Trophoblast cell (in vitro differentiated cells and primary cell): Measurements from ENCODE around the gene ABHD16A.
A peak's percentile ranks its signal among the peaks of the same experiment; 100 is the strongest.

Experiments used
- DNase-seq, 2 donors: peaks; one replicate each; pipeline ENCODE4 v3.0.0-alpha.2; 2016
- H2AFZ ChIP-seq: 2 replicates; pipeline ENCODE4 v1.6.1; 2013; ENCODE audit warnings: low read length, moderate library complexity, mild to moderate bottlenecking; ENCODE audit not compliant: insufficient read depth, poor library complexity
- H2AK5ac ChIP-seq: 2 replicates; pipeline ENCODE4 v1.6.1; 2013; ENCODE audit warnings: mild to moderate bottlenecking, low read length
- H2BK120ac ChIP-seq: 2 replicates; pipeline ENCODE4 v1.6.1; 2013; ENCODE audit warnings: low read length, mild to moderate bottlenecking, moderate library complexity; ENCODE audit not compliant: insufficient read depth, poor library complexity
- H2BK12ac ChIP-seq: 2 replicates; pipeline ENCODE4 v1.6.1; 2013; ENCODE audit warnings: mild to moderate bottlenecking, low read length, moderate library complexity
- H2BK5ac ChIP-seq: 2 replicates; pipeline ENCODE4 v1.6.1; 2013; ENCODE audit warnings: low read length, low read depth, moderate library complexity, mild to moderate bottlenecking; ENCODE audit not compliant: poor library complexity
- H3K14ac ChIP-seq: 2 replicates; pipeline ENCODE4 v1.6.1; 2013; ENCODE audit warnings: mild to moderate bottlenecking, low read length
- H3K18ac ChIP-seq: 2 replicates; pipeline ENCODE4 v1.6.1; 2013; ENCODE audit warnings: mild to moderate bottlenecking, low read length
- H3K23ac ChIP-seq: 2 replicates; pipeline ENCODE4 v1.6.1; 2013; ENCODE audit warnings: low read length
- H3K27ac ChIP-seq: 2 replicates; pipeline ENCODE4 v1.5.1; 2013; ENCODE audit warnings: low read depth, mild to moderate bottlenecking, inconsistent platforms, low read length, moderate library complexity
- H3K27me3 ChIP-seq: 2 replicates; pipeline ENCODE4 v1.6.1; 2013; ENCODE audit warnings: inconsistent platforms, mild to moderate bottlenecking, low read length, moderate library complexity; ENCODE audit not compliant: insufficient read depth
- H3K36me3 ChIP-seq, 2 experiments: 1 replicate in 1 of 2; 2 replicates in 1 of 2; pipeline ENCODE4 v1.6.1; 2013; ENCODE audit warnings: low read length in 2 of 2, mild to moderate bottlenecking in 2 of 2, moderate library complexity in 1 of 2; ENCODE audit not compliant: insufficient read depth in 2 of 2, control insufficient read depth in 1 of 2
- H3K4ac ChIP-seq: 2 replicates; pipeline ENCODE4 v1.6.1; 2013; ENCODE audit warnings: low read depth, mild to moderate bottlenecking, low read length, moderate library complexity
- H3K4me1 ChIP-seq, 2 experiments: 1 replicate in 1 of 2; 2 replicates in 1 of 2; pipeline ENCODE4 v1.6.1; 2013; ENCODE audit warnings: low read length in 2 of 2, mild to moderate bottlenecking in 2 of 2, moderate library complexity in 1 of 2; ENCODE audit not compliant: insufficient read depth in 2 of 2, control insufficient read depth in 1 of 2
- H3K4me2 ChIP-seq: 2 replicates; pipeline ENCODE4 v1.6.1; 2013; ENCODE audit warnings: inconsistent platforms, mild to moderate bottlenecking, low read length, moderate library complexity
- H3K4me3 ChIP-seq: 2 replicates; pipeline ENCODE4 v1.5.1; 2013; ENCODE audit warnings: mild to moderate bottlenecking, low read depth, low read length, inconsistent platforms
- H3K79me1 ChIP-seq: one replicate; pipeline ENCODE4 v1.6.1; 2013; ENCODE audit warnings: low read length
- H3K79me2 ChIP-seq: 2 replicates; pipeline ENCODE4 v1.6.1; 2013; ENCODE audit warnings: low read length, mild to moderate bottlenecking; ENCODE audit not compliant: control insufficient read depth, insufficient read depth, poor library complexity
- H3K9ac ChIP-seq: 2 replicates; pipeline ENCODE4 v1.6.1; 2013; ENCODE audit warnings: mild to moderate bottlenecking, low read length
- H3K9me3 ChIP-seq: 2 replicates; pipeline ENCODE4 v1.6.1; 2013; ENCODE audit warnings: low read depth, mild to moderate bottlenecking, control low read depth, inconsistent platforms, low read length; ENCODE audit not compliant: insufficient read depth
- H4K12ac ChIP-seq: 2 replicates; pipeline ENCODE4 v1.6.1; 2013; ENCODE audit warnings: low read depth, mild to moderate bottlenecking, low read length, moderate library complexity
- H4K8ac ChIP-seq: 2 replicates; pipeline ENCODE4 v1.6.1; 2013; ENCODE audit warnings: low read depth, mild to moderate bottlenecking, low read length, moderate library complexity
- H4K91ac ChIP-seq: one replicate; pipeline ENCODE4 v1.6.1; 2013; ENCODE audit warnings: low read depth, mild to moderate bottlenecking, low read length, moderate library complexity
- WGBS: extraction: QIAGEN DNeasy Blood & Tissue Kit; methylation state at CpG from one replicate; pipeline ENCODE4 v1.1.7; 2013; ENCODE audit warnings: missing lambda C conversion rate; ENCODE audit not compliant: insufficient read length, insufficient coverage; ENCODE audit errors: extremely low coverage; 5-methylcytosine and 5-hydroxymethylcytosine counted together

The ABHD16A gene

DNA sequence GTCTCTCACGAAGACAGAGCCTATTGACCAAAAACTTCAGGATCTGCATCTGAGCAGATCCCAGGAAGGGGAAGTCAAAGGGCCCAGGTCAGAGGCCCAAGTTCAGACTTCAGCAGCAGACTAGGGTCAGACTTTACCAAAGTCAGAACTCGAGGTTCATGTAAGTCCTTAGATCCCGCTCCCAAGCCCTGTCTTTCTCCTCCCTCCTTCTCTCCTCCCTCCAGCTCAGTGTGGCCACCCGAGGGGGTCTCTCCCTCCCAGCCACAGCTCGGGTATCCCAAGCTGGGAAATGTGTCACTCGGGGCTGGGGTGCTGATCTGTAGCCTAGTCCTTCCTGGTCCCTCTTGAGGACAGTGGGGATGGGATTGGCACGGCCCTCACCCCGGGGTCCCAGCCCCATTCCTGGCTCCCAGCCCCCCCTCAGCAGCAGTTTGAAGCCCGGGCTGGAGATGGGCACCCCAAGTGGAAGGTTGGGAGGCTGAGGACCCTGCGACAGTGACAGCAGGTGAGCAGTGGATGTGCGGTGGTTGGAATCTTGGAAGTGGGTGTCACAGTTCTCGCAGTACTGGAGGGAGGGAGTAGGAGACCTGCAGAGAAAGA is 40.9 kb downstream of the ABHD16A start:
- Histone ChIP-seq H2AK5ac (no peak overlapping the region), H3K9me3 (no peaks in the 10 kb centered on the region), H3K27ac (no peak overlapping the region), H3K4ac (no peak overlapping the region), H3K79me2 (peaks cover 31% of the 10 kb centered on the region), H3K79me1 (peaks cover 25% of the 10 kb centered on the region), H3K4me1 (peaks cover 20 to 31% of the 10 kb centered on the region in 2 experiments), H3K23ac (no peak overlapping the region), H3K4me2 (no peak overlapping the region), H2BK12ac (no peak overlapping the region), H2BK5ac (no peak overlapping the region), H4K91ac (no peak overlapping the region), H3K9ac (no peak overlapping the region), H3K27me3 (no peaks in the 10 kb centered on the region), H3K4me3 (no peak overlapping the region), H3K18ac (no peak overlapping the region), H4K8ac (no peak overlapping the region), H3K36me3 (peaks cover 16 to 22% of the 10 kb centered on the region in 2 experiments), H2BK120ac (no peak overlapping the region), H2AFZ (no peak overlapping the region), H4K12ac (no peak overlapping the region), H3K14ac (no peak overlapping the region)
- DNase-seq, result no peak
- no CpG with 5 or more reads among the region's 12 CpGs for WGBS

DNA sequence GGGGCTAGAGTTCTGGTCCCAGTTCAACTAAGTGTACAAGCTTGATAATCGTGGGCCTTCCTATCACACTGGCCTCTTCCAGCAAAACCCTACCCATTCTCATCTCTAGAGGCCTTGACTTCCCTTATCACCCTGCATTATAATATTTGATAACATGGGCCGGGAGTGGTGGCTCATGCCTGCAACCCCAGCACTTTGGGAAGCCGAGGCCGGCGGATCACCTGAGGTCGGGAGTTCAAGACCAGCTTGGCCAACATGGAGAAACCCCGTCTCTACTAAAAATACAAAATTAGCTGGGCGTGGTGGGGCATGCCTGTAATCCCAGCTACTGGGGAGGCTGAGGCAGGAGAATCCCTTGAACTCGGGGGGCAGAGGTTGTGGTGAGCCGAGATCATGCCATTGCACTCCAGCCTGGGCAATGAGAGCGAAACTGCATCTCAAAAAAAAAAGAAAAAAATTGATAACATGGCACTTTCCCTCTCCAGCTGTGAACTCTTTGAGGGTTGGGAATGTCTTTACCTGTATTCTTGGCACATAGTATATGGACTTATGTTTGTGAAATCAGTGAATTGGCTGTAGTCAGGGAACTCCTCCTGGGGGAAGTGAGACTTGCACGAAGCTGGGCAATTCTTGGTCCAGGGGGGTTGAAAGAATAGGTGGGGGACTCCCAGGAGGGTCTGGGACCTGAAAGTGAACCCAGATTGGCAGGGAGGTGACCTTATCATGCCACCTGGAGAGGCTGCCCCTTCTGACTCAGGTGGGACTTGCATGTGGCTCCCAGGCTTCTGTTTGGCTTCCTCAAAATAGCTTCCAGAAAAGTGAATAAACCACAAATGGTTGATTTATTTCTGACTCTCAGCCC is 41.6 kb downstream of the ABHD16A start:
- Histone ChIP-seq H4K91ac (no peak overlapping the region), H2BK12ac (no peak overlapping the region), H3K23ac (no peak overlapping the region), H4K8ac (peak overlapping the region; percentile 63), H3K9ac (no peak overlapping the region), H3K27ac (peak overlapping the region; percentile 20), H2AFZ (no peak overlapping the region), H3K4me1 (peaks cover 18 to 26% of the 10 kb centered on the region in 2 experiments), H3K18ac (no peak overlapping the region), H3K36me3 (peaks cover 15 to 23% of the 10 kb centered on the region in 2 experiments), H3K4me2 (peak overlapping the region; percentile 84), H2BK5ac (no peak overlapping the region), H3K27me3 (no peaks in the 10 kb centered on the region), H2AK5ac (peak overlapping the region; percentile 35), H3K79me1 (peaks cover 25% of the 10 kb centered on the region), H3K14ac (no peak overlapping the region), H3K79me2 (peaks cover 30% of the 10 kb centered on the region), H4K12ac (peak overlapping the region; percentile 23), H2BK120ac (no peak overlapping the region), H3K4me3 (no peak overlapping the region), H3K4ac (no peak overlapping the region), H3K9me3 (no peaks in the 10 kb centered on the region)
- no CpG with 5 or more reads among the region's 12 CpGs for WGBS
- no peak for DNase-seq

DNA sequence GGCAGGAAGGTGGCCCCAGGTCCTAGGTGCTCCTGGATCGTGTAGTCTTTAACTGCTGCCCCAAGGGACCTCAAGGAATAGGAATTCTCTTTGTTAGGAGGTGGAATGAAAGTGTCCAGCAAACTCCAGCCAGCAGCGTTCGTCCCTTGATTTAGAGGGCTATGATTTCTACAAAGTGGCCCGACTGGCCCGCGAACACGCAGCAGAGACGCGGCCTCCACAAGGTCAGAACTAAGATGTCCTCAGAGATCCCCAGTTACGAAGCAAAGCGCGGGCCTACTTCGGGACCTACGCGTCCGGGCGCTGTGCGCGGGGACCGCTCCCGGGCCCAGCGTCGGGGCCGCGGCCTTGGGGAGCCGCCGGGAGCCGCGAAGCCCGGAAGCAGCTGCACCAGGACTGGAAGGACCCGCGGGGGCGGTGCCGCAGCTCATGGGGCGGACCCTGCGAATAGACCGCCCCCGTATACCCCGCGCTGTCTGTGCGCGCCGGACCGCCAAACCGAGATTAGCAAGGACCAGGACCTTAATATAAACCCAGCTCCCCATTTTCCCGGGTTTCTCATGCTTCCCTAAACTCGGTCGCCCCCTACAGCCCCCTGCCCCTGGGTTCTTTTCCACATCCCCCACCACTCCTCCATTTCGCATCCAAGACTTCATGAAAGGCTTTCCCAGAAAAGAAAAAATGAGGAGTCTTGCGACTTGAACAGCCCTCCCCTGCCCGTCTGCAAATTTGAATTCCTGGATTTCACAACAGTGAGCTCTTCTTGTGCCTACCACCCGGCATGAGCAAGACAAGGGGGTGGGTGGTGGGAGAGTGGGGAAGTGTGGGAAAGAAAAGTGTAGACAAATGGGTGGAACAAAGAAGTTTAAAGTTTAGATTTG is 42.5 kb downstream of the ABHD16A start, which contains the start of gene C6orf47:
TSS of gene C6orf47 (minus strand) at position 398 of the 881 bp plus-strand sequence. CDS start 831 bp downstream, outside the sequence.
- Histone ChIP-seq H2AK5ac (peak within 1 kb of the TSS; percentile 97), H3K18ac (peak within 1 kb of the TSS; percentile 79), H3K4me1 (peaks cover 18 to 26% of the 10 kb centered on the region in 2 experiments), H4K12ac (peak within 1 kb of the TSS; percentile 93), H3K79me1 (peaks cover 20% of the 10 kb centered on the region), H3K27ac (peak within 1 kb of the TSS; percentile 85), H3K27me3 (no peaks in the 10 kb centered on the region), H2BK12ac (no peak within 1 kb of the TSS), H3K79me2 (peaks cover 25% of the 10 kb centered on the region), H3K14ac (peak within 1 kb of the TSS; percentile 90), H3K36me3 (peaks cover 18 to 25% of the 10 kb centered on the region in 2 experiments), H3K4me2 (peak within 1 kb of the TSS; percentile 84), H3K9me3 (no peaks in the 10 kb centered on the region), H4K91ac (peak within 1 kb of the TSS; percentile 74), H3K9ac (peak within 1 kb of the TSS; percentile 93), H3K4ac (peak within 1 kb of the TSS; percentile 71), H2BK5ac (peak within 1 kb of the TSS; percentile 55), H3K4me3 (peak within 1 kb of the TSS; percentile 88), H2AFZ (peak within 1 kb of the TSS; percentile 46), H4K8ac (peak within 1 kb of the TSS; percentile 93), H2BK120ac (peak within 1 kb of the TSS; percentile 75), H3K23ac (peak within 1 kb of the TSS; percentile 44)
- DNase-seq, result peak; percentile 69 to 73
- WGBS, result no CpG with 5 or more reads among the region's 52 CpGs
